K562 (cell line): ENCODE data around the gene MRPS35. TPM values are rescaled to one million over a fixed set of nuclear protein-coding genes. Genes with fewer than 3 reads are reported as not detected.

ENCODE experiments used
- ATAC-seq: fragments of 200-7000 bp; cut with Tn5 transposase; 3 replicates; pipeline ENCODE4 v1.9.1; 2020; ENCODE audit warnings: moderate library complexity
- BruUV-seq: library from RNA; stranded (reverse); fragments of 400-500 nt; replicated peaks from 2 replicates; lab custom pipeline; 2021; lab: Mats Ljungman, UMichigan
- CTCF ChIA-PET: fragments of 300-600 bp; formaldehyde crosslinking; extraction: SDS; loops from one replicate; lab custom pipeline; 2021; ENCODE audit warnings: low intra/inter-chr PET ratio; lab: Yijun Ruan, JAX
- POLR2A ChIA-PET: fragments of 300-600, 350-650 bp; sonication (Branson Sonifier 250); formaldehyde crosslinking; extraction: SDS; loops from one replicate; lab custom pipeline; 2021; ENCODE audit warnings: antibody characterized with exemption, inconsistent platforms; lab: Yijun Ruan, JAX
- DNase-seq, 4 experiments: peaks; one replicate each; pipeline versions ENCODE4 v3.0.0 to v3.0.0-alpha.2; 2011 to 2018; ENCODE audit warnings: low spot score in 3 of 4, mixed read lengths in 3 of 4; ENCODE audit errors: extremely low read depth in 1 of 4
- FAIRE-seq: peaks from 2 replicates; lab custom pipeline; 2011; peaks lifted over from hg19 to GRCh38; lab: Jason Lieb, UNC
- H2AFZ ChIP-seq: 2 replicates; pipeline ENCODE4 v1.6.0; 2011; ENCODE audit warnings: low read depth, low read length, control low read depth, inconsistent platforms
- H3K27ac ChIP-seq: fragments of 200-600 bp; 3 replicates; pipeline ENCODE4 v1.8.0; 2011; ENCODE audit warnings: low read depth, mild to moderate bottlenecking, control low read depth, inconsistent platforms, low read length, moderate library complexity, mixed read lengths; ENCODE audit errors: extremely low read depth
- H3K27me3 ChIP-seq, 2 experiments: fragments of 300-600 bp in 1 of 2; 2 replicates in 1 of 2; 3 replicates in 1 of 2; pipeline versions ENCODE4 v1.6.0 to v1.8.0; 2011; ENCODE audit warnings: inconsistent platforms in 2 of 2, low read length in 2 of 2, mild to moderate bottlenecking in 1 of 2, mixed read lengths in 1 of 2, moderate library complexity in 1 of 2; ENCODE audit not compliant: control insufficient read depth in 2 of 2, insufficient read depth in 2 of 2
- H3K36me3 ChIP-seq: fragments of 300-600 bp; 3 replicates; pipeline ENCODE4 v1.8.0; 2011; ENCODE audit warnings: mild to moderate bottlenecking, low read length, inconsistent platforms; ENCODE audit not compliant: control insufficient read depth, insufficient read depth
- H3K4me1 ChIP-seq, 2 experiments: fragments of 200-600 bp in 1 of 2; replicated peaks in 1 of 2; 2 replicates in 1 of 2; 3 replicates in 1 of 2; pipeline versions ENCODE4 v1.5.1 to v1.8.0; 2011; ENCODE audit warnings: inconsistent platforms in 2 of 2, low read length in 2 of 2, mild to moderate bottlenecking in 1 of 2, mixed read lengths in 1 of 2, moderate library complexity in 1 of 2; ENCODE audit not compliant: control insufficient read depth in 2 of 2, insufficient read depth in 2 of 2
- H3K4me2 ChIP-seq: 2 replicates; pipeline ENCODE4 v1.6.1; 2011; ENCODE audit warnings: low read length, control low read depth, inconsistent platforms, mixed read lengths; ENCODE audit not compliant: insufficient read depth
- H3K4me3 ChIP-seq: fragments of 200-600 bp; sonication (generic), shearing (Covaris generic); 2 replicates; pipeline ENCODE4 v1.5.1; 2016; ENCODE audit warnings: control low read depth, inconsistent platforms
- H3K79me2 ChIP-seq: fragments of 200-600 bp; 3 replicates; pipeline ENCODE4 v1.8.0; 2011; ENCODE audit warnings: low read length, inconsistent platforms; ENCODE audit not compliant: control insufficient read depth, insufficient read depth
- H3K9ac ChIP-seq, 2 experiments: 2 replicates each; pipeline versions ENCODE4 v1.6.0 to v1.6.1; 2011; ENCODE audit warnings: low read depth in 2 of 2, low read length in 2 of 2, control low read depth in 1 of 2, inconsistent platforms in 1 of 2, mild to moderate bottlenecking in 1 of 2, mixed read lengths in 1 of 2; ENCODE audit not compliant: insufficient read depth in 1 of 2
- H3K9me1 ChIP-seq: one replicate; pipeline ENCODE4 v1.6.0; 2011; ENCODE audit warnings: inconsistent platforms, mild to moderate bottlenecking, low read length, moderate library complexity; ENCODE audit not compliant: control insufficient read depth, insufficient read depth
- H3K9me3 ChIP-seq: replicated peaks from 2 replicates; pipeline ENCODE4 v1.5.1; 2011; ENCODE audit warnings: low read depth, low read length, inconsistent platforms; ENCODE audit not compliant: control insufficient read depth, insufficient read depth
- H4K20me1 ChIP-seq: replicated peaks from 2 replicates; pipeline ENCODE4 v1.6.1; 2011; ENCODE audit warnings: low read length, inconsistent platforms, mixed read lengths; ENCODE audit not compliant: control insufficient read depth, insufficient read depth
- CBX8 ChIP-seq: fragments of 200-600 bp; sonication (generic); IDR thresholded peaks from 2 replicates; pipeline ENCODE4 v1.6.1; 2012; ENCODE audit warnings: borderline replicate concordance, mixed run types, low read depth, mild to moderate bottlenecking, moderate library complexity, mixed read lengths, low read length, control low read depth, inconsistent platforms; ENCODE audit not compliant: poor library complexity, severe bottlenecking; ENCODE audit errors: extremely low read depth
- WGBS: fragments of 100-300 bp; shearing (Covaris generic); methylation state at CpG from one replicate; pipeline ENCODE4 v1.1.6; 2016; ENCODE audit warnings: low coverage, mixed read lengths; ENCODE audit not compliant: insufficient coverage; ENCODE audit errors: missing lambda C conversion rate; 5-methylcytosine and 5-hydroxymethylcytosine counted together
- in situ Hi-C: fragments of 300-500 bp; cut with MboI; formaldehyde crosslinking; loops from 4 replicates; pipeline ENCODE4 v1.15.0; 2018; ENCODE audit warnings: inconsistent platforms, mixed read lengths
- intact Hi-C: fragments of 100-400 bp; cut with micrococcal nuclease; formaldehyde crosslinking; loops from 2 replicates; pipeline ENCODE4 v1.14.2; 2022
- polyA plus RNA-seq, 8 experiments: library from polyadenylated mRNA; depleted of rRNA in 4 of 8; stranded (reverse) in 5 of 8; unstranded in 3 of 8; fragments of >200 nt; fragmentation: Nextera tagmentation in 2 of 8; fragmentation: Illumina TruSeq in 1 of 8; extraction: Ambion mirVana in 2 of 8; extraction: Trizol in 1 of 8; gene quantifications; 2 replicates each; pipeline versions ENCODE4 v1.2.1 to v1.2.3, GENCODE V29; 2011 to 2014; ENCODE audit warnings: inconsistent platforms in 1 of 8, missing spikeins in 1 of 8
- total RNA-seq, 7 experiments: library from RNA; depleted of rRNA in 6 of 7; stranded (reverse); fragments of >200 nt in 6 of 7; fragmentation: Illumina TruSeq in 2 of 7; extraction: Trizol in 2 of 7; gene quantifications; 2 replicates each; pipeline versions ENCODE4 v1.2.1 to v1.2.3, GENCODE V29; 2011 to 2021; ENCODE audit warnings: low replicate concordance in 1 of 7
- TF ChIP-seq, protein P1 (sequence below): IDR thresholded peaks from 3 replicates; pipeline ENCODE4 v1.6.1; 2011; ENCODE audit warnings: borderline replicate concordance, mild to moderate bottlenecking, moderate library complexity; ENCODE audit not compliant: insufficient read length; ENCODE audit errors: extremely low read depth

The MRPS35 gene
- total and polyA plus RNA-seq, 9 of the 15 experiments (the other 6 are each of a cell fraction or from before 2014, with no cell fraction given): 79.0 to 183 (median 114) TPM

DNA sequence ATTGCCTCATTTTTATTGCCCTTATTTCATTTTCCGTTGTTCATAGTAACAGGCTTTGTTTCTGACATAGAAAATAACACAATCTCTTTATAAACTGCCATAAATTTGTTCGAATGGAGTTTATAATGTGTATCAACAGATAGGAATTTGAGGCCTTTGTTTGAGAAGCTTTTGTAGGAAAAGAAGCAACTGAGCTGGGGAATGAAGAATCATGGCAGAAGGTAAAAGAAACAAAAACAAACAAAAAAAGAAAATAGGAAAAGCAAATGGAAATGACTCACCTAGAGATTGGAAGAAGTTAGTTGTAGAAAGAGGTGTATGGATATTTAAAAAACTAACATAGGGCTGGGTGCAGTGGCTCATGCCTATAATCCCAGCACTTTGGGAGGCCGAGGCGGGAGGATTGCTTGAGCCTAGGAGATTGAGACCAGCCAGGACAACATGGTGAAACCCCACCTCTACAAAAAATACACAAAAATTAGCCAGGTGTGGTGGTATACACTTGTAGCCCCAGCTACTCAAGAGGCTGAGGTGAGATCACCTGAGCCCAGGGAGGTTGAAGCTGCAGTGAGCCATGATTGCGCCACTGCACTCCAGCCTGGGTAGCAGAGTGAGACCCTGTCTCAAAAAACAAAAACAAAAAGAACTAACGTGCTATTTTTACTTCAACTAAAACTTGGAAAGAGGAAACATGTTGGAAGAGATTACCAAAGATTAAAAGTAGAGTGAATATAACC lies 14.9 kb upstream of the MRPS35 start:
- Histone ChIP-seq H3K36me3 (no peaks in the 10 kb centered on the region), H4K20me1 (no peaks in the 10 kb centered on the region; the same call in 1 of the 2 replicates), H3K4me2 (no peak overlapping the region), H2AFZ (no peak overlapping the region), H3K4me3 (no peak overlapping the region), H3K9ac (no peak overlapping the region), H3K9me1 (no peaks in the 10 kb centered on the region), H3K9me3 (no peaks in the 10 kb centered on the region), H3K79me2 (no peaks in the 10 kb centered on the region), H3K27me3 (peaks cover 11 to 12% of the 10 kb centered on the region in 2 experiments), H3K4me1 (no peaks in the 10 kb centered on the region), H3K27ac (no peak overlapping the region)
- CTCF ChIA-PET: no interaction called here
- DNase-seq (no peak), ATAC-seq (no peak), FAIRE-seq (no peak)
- no TSS peak for BruUV-seq
- in situ Hi-C loops: no loop called here
- intact Hi-C loops: no loop called here
- POLR2A ChIA-PET: interaction anchor here (0.7 kb wide), 1 partner anchor 18 kb away, joined by 3 read pairs; no protein-coding TSS in a partner anchor
- 15% methylated on average over 6 of the region's 6 CpGs for WGBS
- TF ChIP-seq, protein P1, sequence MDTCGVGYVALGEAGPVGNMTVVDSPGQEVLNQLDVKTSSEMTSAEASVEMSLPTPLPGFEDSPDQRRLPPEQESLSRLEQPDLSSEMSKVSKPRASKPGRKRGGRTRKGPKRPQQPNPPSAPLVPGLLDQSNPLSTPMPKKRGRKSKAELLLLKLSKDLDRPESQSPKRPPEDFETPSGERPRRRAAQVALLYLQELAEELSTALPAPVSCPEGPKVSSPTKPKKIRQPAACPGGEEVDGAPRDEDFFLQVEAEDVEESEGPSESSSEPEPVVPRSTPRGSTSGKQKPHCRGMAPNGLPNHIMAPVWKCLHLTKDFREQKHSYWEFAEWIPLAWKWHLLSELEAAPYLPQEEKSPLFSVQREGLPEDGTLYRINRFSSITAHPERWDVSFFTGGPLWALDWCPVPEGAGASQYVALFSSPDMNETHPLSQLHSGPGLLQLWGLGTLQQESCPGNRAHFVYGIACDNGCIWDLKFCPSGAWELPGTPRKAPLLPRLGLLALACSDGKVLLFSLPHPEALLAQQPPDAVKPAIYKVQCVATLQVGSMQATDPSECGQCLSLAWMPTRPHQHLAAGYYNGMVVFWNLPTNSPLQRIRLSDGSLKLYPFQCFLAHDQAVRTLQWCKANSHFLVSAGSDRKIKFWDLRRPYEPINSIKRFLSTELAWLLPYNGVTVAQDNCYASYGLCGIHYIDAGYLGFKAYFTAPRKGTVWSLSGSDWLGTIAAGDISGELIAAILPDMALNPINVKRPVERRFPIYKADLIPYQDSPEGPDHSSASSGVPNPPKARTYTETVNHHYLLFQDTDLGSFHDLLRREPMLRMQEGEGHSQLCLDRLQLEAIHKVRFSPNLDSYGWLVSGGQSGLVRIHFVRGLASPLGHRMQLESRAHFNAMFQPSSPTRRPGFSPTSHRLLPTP: no peak
- TF ChIP-seq CBX8: peak; percentile 64
